Measurements from ENCODE around the gene C16orf82.

Gene C16orf82

GRCh38 chr16:27107185-27107592 is 40.5 kb downstream of the C16orf82 start:
- H3K27ac ChIP-seq (ENCODE audit: low read depth, low read length, poor library complexity, severe bottlenecking), result no peak overlapping the region
- no peak for TF ChIP-seq EZH2 (IDR thresholded peaks at IDR 0.05; ENCODE audit: borderline replicate concordance, low read length)
- no peak for TF ChIP-seq CTCF (IDR thresholded peaks at IDR 0.05; ENCODE audit: low read length)
- H3K4me1 ChIP-seq (ENCODE audit: insufficient read depth, low read length, severe bottlenecking), result no peaks in the 10 kb centered on the region

GRCh38 chr16:27108051-27108770 is 41.5 kb downstream of the C16orf82 start:
- Histone ChIP-seq H3K4me2 (ENCODE audit: low read length) (no peak overlapping the region), H3K36me3 (ENCODE audit: insufficient read depth, low read length) (no peaks in the 10 kb centered on the region), H3K79me2 (ENCODE audit: insufficient read depth, low read length) (no peaks in the 10 kb centered on the region), H3K9me2 (ENCODE audit: low read depth, low read length) (no peaks in the 10 kb centered on the region), H3K27me3 (ENCODE audit: insufficient read depth, low read length) (no peaks in the 10 kb centered on the region), H3K4me1 (ENCODE audit: insufficient read depth, low read length, severe bottlenecking) (peaks cover 2% of the 10 kb centered on the region), H3K9me3 (ENCODE audit: low read length) (no peaks in the 10 kb centered on the region), H4K20me1 (ENCODE audit: insufficient read depth, low read length) (no peaks in the 10 kb centered on the region), H3K27ac (ENCODE audit: low read depth, low read length, poor library complexity, severe bottlenecking) (no peak overlapping the region), H3K9ac (ENCODE audit: low read length) (no peak overlapping the region), H2AFZ (ENCODE audit: low read length) (no peak overlapping the region), H3F3A (ENCODE audit: insufficient read depth, low read length) (no peaks in the 10 kb centered on the region), H3K4me3 (ENCODE audit: low read depth, low read length, poor library complexity, severe bottlenecking) (no peak overlapping the region)
- TF ChIP-seq EZH2 (IDR thresholded peaks at IDR 0.05; ENCODE audit: borderline replicate concordance, low read length), result no peak
- TF ChIP-seq CTCF (IDR thresholded peaks at IDR 0.05; ENCODE audit: low read length), result no peak

More at GRCh38 chr16:27107185-27107592, 40.5 kb downstream of the C16orf82 start:
- no peak overlapping the region for H3K9ac ChIP-seq (ENCODE audit: low read length)
- no peaks in the 10 kb centered on the region for H3K9me3 ChIP-seq (ENCODE audit: low read length)
- H3F3A ChIP-seq (ENCODE audit: insufficient read depth, low read length), result no peaks in the 10 kb centered on the region
- H2AFZ ChIP-seq (ENCODE audit: low read length), result no peak overlapping the region
- H3K36me3 ChIP-seq (ENCODE audit: insufficient read depth, low read length), result no peaks in the 10 kb centered on the region
- no peaks in the 10 kb centered on the region for H3K9me2 ChIP-seq (ENCODE audit: low read depth, low read length)
- no peak overlapping the region for H3K4me2 ChIP-seq (ENCODE audit: low read length)
- no peaks in the 10 kb centered on the region for H4K20me1 ChIP-seq (ENCODE audit: insufficient read depth, low read length)
- no peaks in the 10 kb centered on the region for H3K27me3 ChIP-seq (ENCODE audit: insufficient read depth, low read length)
- H3K79me2 ChIP-seq (ENCODE audit: insufficient read depth, low read length), result no peaks in the 10 kb centered on the region
- no peak overlapping the region for H3K4me3 ChIP-seq (ENCODE audit: low read depth, low read length, poor library complexity, severe bottlenecking)

- H3F3A ChIP-seq (ENCODE audit: insufficient read depth, low read length), result no peaks in the 10 kb centered on the region
- peaks cover 5% of the 10 kb centered on the region for H3K4me1 ChIP-seq (ENCODE audit: insufficient read depth, low read length, severe bottlenecking)
- H3K9me3 ChIP-seq (ENCODE audit: low read length), result no peaks in the 10 kb centered on the region
- no peaks in the 10 kb centered on the region for H3K79me2 ChIP-seq (ENCODE audit: insufficient read depth, low read length)
- no peaks in the 10 kb centered on the region for H3K9me2 ChIP-seq (ENCODE audit: low read depth, low read length)
- H3K9ac ChIP-seq (ENCODE audit: low read length), result no peak overlapping the region
- H3K36me3 ChIP-seq (ENCODE audit: insufficient read depth, low read length), result no peaks in the 10 kb centered on the region
- no peaks in the 10 kb centered on the region for H4K20me1 ChIP-seq (ENCODE audit: insufficient read depth, low read length)
- H3K27ac ChIP-seq (ENCODE audit: low read depth, low read length, poor library complexity, severe bottlenecking), result no peak overlapping the region
- H3K4me3 ChIP-seq (ENCODE audit: low read depth, low read length, poor library complexity, severe bottlenecking), result no peak overlapping the region
- peak overlapping the region; percentile 51; the same call in 1 of the 2 replicates for H3K4me2 ChIP-seq (ENCODE audit: low read length)
- TF ChIP-seq CTCF (IDR thresholded peaks at IDR 0.05; ENCODE audit: low read length) (no peak), EZH2 (IDR thresholded peaks at IDR 0.05; ENCODE audit: borderline replicate concordance, low read length) (no peak)
- H3K27me3 ChIP-seq (ENCODE audit: insufficient read depth, low read length), result no peaks in the 10 kb centered on the region
- no peak overlapping the region for H2AFZ ChIP-seq (ENCODE audit: low read length)
These were observed 42.3 kb downstream of the C16orf82 start for GRCh38 chr16:27108826-27109665.

Measured in OCI-LY1 (cell line).